Skeletal muscle satellite cell (primary cell): ENCODE data around the gene SS18L1. TPM values are rescaled to one million over a fixed set of nuclear protein-coding genes. Genes with fewer than 3 reads are reported as not detected.

ENCODE experiments used
- H3K27me3 ChIP-seq: 2 replicates; pipeline ENCODE4 v1.7.0; 2013; ENCODE audit warnings: low read length; ENCODE audit not compliant: control insufficient read depth, insufficient read depth
- H3K36me3 ChIP-seq: 2 replicates; pipeline ENCODE4 v1.7.0; 2013; ENCODE audit warnings: mild to moderate bottlenecking, control low read depth, low read length; ENCODE audit not compliant: insufficient read depth
- H3K4me1 ChIP-seq: 2 replicates; pipeline ENCODE4 v1.7.0; 2013; ENCODE audit warnings: low read length; ENCODE audit not compliant: control insufficient read depth, insufficient read depth
- H3K4me2 ChIP-seq: 2 replicates; pipeline ENCODE4 v1.7.0; 2013; ENCODE audit warnings: mild to moderate bottlenecking, low read length
- H3K4me3 ChIP-seq: 2 replicates; pipeline ENCODE4 v1.7.0; 2013; ENCODE audit warnings: low read length
- H3K9ac ChIP-seq: 2 replicates; pipeline ENCODE4 v1.7.0; 2013; ENCODE audit warnings: mild to moderate bottlenecking, low read depth, low read length, moderate library complexity
- H3K9me3 ChIP-seq: replicated peaks from 2 replicates; pipeline ENCODE4 v1.7.0; 2013; ENCODE audit warnings: mild to moderate bottlenecking, control low read depth, low read length
- total RNA-seq: library from RNA; depleted of rRNA; stranded (reverse); fragments of >200 nt; gene quantifications from 2 replicates; pipeline ENCODE4 v1.2.3, GENCODE V29; 2012; rRNA removed

SS18L1 gene, protein sequence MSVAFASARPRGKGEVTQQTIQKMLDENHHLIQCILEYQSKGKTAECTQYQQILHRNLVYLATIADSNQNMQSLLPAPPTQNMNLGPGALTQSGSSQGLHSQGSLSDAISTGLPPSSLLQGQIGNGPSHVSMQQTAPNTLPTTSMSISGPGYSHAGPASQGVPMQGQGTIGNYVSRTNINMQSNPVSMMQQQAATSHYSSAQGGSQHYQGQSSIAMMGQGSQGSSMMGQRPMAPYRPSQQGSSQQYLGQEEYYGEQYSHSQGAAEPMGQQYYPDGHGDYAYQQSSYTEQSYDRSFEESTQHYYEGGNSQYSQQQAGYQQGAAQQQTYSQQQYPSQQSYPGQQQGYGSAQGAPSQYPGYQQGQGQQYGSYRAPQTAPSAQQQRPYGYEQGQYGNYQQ
- 9.2 and 12.9 TPM in 2 replicates for total RNA-seq

DNA sequence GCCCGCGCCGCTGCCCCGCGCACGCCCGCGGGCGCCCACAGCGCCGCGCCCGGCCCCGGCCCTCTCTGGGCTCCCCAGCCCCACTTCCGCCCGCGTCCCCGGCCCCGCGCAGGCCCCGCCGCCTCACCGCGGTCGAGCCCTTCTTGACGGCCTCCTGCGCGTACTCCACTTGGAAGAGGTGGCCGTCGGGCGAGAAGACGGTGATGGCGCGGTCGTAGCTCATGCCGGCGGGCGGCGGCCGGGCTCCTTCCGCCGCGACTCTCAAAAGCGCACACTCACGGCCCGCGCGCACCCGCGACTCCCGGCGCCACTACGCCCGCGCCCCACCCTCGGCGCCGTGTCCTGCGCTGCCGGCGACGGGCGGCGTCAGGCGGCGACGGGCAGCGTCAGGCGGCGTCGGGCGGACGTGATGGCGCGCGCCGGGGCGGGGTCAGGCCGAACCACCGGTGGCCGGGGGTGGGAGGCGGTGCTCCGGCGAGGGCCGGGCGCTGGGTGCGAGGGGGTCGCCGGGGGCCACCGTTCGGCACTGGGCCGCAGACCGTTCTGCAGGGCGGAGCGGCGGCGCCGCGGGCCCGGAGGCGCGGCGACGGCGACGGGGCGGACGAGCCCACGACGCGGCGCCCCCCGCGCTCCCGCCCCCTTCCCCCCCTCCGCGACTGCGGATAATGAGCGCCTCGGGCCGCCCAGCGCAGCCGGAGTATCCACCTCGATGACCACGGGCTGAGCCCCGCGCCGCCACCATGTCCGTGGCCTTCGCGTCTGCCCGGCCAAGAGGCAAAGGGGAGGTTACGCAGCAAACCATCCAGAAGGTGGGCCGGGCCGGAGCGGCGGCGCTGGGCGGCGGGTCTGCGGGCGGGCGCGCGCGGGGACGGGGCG is at the start of gene SS18L1, which contains the start of gene PSMA7:
Gene SS18L1, plus strand, starts transcription at position 689 of the 876 bp plus-strand sequence. Its CDS starts 52 bp downstream, at position 741.
Gene PSMA7, minus strand, starts transcription at position 314 of the 876 bp plus-strand sequence. Its CDS starts 91 bp downstream, at position 223.
- H3K9me3 ChIP-seq: no peaks in the 10 kb centered on the region
- peak within 1 kb of the TSS; percentile 97 for H3K4me2 ChIP-seq
- no peaks in the 10 kb centered on the region for H3K27me3 ChIP-seq
- peaks cover 24% of the 10 kb centered on the region for H3K4me1 ChIP-seq
- H3K36me3 ChIP-seq: peaks cover 32% of the 10 kb centered on the region
- peak within 1 kb of the TSS; percentile 82 for H3K4me3 ChIP-seq
- H3K9ac ChIP-seq: peak within 1 kb of the TSS; percentile 98

DNA sequence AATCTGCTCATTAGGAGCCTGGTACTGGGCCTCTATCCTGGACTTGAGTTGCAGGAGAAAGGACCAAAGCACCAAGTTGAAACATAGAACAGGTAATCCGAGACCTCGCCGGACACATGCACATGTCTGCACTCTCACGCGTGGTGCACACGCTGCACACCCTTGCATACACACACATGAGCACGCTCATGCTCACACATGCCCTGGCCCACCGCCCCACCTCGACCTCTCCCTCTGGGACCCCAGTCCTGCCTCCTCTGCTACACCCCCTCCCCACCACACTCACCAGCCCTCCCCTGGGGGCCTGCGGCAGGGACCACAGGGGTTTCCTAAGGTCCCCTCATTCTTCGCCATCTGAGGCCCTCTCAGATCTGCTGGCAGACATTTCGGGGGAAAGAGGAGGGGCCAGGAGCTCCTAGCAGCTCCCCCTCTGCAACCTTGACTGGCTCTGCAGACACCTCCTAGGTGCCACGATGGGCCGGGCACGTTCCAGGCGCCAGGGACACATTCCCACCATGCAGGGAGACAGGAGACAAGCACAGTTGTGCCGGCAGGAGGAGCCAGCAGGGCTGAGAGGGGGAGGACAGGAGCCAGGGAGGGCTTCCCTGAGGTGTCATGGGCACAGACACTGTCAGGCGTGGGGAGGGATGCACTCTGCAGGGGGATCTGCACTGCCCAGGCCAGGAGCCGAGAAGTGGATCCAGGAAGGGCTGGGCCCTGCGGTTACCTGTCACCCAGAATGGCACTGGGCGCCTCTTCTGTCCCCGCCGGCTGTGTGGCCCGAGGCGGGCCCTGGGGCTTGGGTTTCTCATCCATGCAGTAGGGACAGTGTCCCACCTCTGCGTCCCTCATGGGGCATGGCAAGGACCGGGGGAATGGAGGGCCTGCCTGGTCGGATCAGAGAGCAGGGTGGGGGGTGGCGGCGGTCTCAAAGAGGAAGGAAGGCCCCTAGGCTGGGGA is 46.9 kb upstream of the SS18L1 start:
- Histone ChIP-seq H3K9ac (no peak overlapping the region), H3K4me1 (no peaks in the 10 kb centered on the region), H3K9me3 (peaks cover 2% of the 10 kb centered on the region), H3K27me3 (peaks cover 16% of the 10 kb centered on the region), H3K36me3 (no peaks in the 10 kb centered on the region), H3K4me3 (no peak overlapping the region), H3K4me2 (no peak overlapping the region)

DNA sequence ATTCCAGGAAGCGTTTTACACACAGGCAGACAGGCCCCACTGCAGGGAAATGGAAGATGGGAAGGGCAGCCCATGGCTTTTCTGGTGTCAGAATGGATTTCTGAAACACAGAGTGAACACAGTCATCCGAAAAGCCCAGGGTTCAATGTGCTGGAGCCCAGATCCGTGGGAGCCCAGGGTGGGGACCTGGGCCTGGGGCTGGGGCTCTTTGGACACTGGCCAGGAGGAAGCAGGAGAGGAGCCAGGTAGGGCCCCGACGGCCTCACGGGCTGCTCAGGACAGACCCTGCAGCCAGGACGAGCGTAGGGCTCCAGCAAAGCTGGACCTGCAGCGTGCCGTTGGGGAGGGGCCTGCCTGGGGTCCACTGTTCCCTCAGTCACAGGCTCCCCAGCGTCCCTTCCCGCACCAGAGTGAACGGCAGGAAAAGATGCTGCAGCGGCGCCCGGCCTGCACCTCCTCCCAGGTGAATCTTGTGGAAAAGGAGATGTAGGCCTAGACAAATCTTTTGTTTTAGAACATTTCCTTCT is 45.6 kb upstream of the SS18L1 start:
- no peaks in the 10 kb centered on the region for H3K4me1 ChIP-seq
- H3K4me3 ChIP-seq: no peak overlapping the region
- H3K27me3 ChIP-seq: peaks cover 16% of the 10 kb centered on the region
- no peak overlapping the region for H3K4me2 ChIP-seq
- no peak overlapping the region for H3K9ac ChIP-seq
- peaks cover 7% of the 10 kb centered on the region for H3K9me3 ChIP-seq
- H3K36me3 ChIP-seq: no peaks in the 10 kb centered on the region

DNA sequence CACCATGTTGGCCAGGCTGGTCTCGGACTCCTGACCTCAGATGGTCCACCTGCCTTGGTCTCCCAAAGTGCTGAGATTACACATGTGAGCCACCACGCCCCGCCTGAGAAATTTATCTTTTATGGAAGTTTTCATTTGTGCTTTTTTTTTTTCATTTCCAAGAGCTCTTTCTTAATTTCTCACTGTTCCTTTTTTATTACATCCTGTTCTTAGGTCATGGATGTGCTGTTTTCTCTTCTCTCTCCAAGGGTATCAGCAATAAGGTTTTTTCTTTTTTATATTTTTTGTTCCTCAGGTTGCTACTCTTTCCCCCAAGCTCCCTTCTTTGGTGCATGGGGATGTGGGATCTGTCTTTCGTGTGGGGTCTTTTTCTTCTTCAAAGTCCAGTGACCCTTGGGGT is 42.5 kb upstream of the SS18L1 start:
- peaks cover 9% of the 10 kb centered on the region for H3K27me3 ChIP-seq
- H3K9me3 ChIP-seq: peaks cover 7% of the 10 kb centered on the region
- H3K4me1 ChIP-seq: no peaks in the 10 kb centered on the region
- no peaks in the 10 kb centered on the region for H3K36me3 ChIP-seq
- no peak overlapping the region for H3K9ac ChIP-seq
- no peak overlapping the region for H3K4me3 ChIP-seq
- H3K4me2 ChIP-seq: no peak overlapping the region

DNA sequence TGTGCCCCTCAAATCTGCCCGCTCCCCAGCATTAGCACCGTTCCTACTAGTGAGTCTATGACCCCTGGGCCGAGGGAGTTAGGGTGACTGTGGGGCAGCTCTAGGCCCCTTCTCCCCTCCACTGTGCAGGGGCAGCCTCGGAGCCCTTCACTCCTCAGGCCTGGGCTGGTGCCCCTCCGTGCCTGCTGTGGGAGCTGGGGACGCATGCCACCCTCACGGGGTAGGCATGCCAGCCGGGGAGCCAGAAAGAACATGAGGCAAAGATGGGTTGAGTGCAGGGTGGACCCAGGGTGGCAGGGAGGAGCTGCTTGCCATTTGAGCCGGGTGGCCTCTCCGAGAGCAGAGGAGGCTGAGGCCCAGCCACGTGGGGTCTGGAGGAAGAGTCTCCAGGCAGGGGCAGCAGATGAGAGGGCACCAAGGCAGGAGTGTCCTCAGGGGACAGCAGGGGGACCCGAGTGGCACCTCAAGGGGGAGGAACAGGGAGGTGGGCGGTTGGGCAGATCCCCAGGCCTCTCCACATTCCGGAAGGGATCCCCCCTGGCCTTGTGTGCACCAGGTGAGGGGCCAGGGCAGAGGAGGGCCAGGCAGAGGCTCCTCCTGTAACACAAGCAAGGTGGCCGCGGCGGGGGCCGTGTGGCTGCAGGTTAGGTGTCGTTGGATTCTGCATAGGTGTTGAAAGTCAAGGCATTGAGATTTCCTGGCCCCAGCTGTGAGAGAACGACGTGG is 39.9 kb upstream of the SS18L1 start:
- H3K27me3 ChIP-seq: peaks cover 6% of the 10 kb centered on the region
- no peak overlapping the region for H3K4me3 ChIP-seq
- H3K9me3 ChIP-seq: peaks cover 18% of the 10 kb centered on the region
- no peaks in the 10 kb centered on the region for H3K4me1 ChIP-seq
- H3K4me2 ChIP-seq: no peak overlapping the region
- no peak overlapping the region for H3K9ac ChIP-seq
- H3K36me3 ChIP-seq: no peaks in the 10 kb centered on the region

DNA sequence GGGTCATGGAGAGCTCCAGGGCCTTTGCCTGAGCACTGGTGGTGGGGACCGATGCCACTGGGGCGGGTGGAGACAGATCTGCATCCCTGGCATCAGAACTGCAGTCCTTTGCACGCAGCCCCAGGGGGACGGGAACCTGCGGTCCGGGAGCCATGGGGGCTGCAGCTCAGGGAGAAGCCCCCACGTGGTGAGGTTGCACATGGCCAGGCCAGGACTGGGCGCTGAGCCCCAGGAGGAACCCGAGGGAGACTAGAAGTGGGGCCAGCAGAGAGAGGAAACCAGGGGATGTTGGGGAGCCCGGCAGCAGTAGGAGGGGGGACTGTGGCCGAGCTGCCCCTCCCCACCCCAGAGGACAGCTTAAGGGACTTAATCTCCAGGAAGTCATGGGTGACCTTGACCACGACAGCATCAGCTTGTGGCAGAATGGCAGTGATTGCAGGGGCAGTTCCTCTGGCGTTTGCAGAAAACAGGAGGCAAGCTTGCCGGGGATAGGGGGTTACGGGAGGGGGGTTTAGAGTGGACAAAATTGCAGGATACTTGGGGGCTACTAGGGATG is 39.3 kb upstream of the SS18L1 start:
- Histone ChIP-seq H3K9me3 (peaks cover 21% of the 10 kb centered on the region), H3K4me1 (no peaks in the 10 kb centered on the region)

DNA sequence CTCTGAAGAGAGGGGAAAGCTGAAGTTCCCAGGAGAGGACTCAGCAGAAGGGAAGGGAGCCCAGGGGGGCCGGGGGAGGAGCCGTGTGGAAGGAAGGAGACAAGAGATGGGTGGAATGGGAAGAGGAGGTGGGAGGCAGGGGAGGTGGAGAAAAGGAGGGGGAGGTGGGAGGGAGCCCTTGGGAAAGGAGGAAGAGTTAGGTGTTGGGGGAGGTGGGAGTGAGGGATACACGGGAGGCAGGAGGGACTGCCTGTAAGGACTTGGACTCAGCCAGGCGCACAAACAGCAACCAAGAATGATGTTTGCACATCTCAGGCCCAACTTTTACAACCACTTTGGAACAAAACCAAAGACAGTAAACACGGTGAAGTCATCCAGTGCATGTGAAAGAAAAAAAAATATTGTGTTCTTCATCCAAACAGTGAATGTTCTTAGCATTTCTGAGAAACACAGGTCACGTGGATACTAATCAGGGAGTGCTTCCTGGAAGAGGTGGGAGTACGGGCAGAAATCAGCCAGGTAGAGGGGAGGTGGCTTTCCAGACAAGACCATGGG is 38.7 kb upstream of the SS18L1 start:
- Histone ChIP-seq H3K4me3 (no peak overlapping the region), H3K9ac (no peak overlapping the region), H3K4me1 (no peaks in the 10 kb centered on the region), H3K27me3 (peaks cover 6% of the 10 kb centered on the region), H3K36me3 (no peaks in the 10 kb centered on the region), H3K9me3 (peaks cover 22% of the 10 kb centered on the region), H3K4me2 (no peak overlapping the region)

More for the DNA sequence above, 39.3 kb upstream of the SS18L1 start:
- Histone ChIP-seq H3K4me2 (no peak overlapping the region), H3K36me3 (no peaks in the 10 kb centered on the region), H3K4me3 (no peak overlapping the region), H3K9ac (no peak overlapping the region), H3K27me3 (peaks cover 6% of the 10 kb centered on the region)

- peaks cover 6% of the 10 kb centered on the region for H3K27me3 ChIP-seq
- H3K36me3 ChIP-seq: no peaks in the 10 kb centered on the region
- H3K9me3 ChIP-seq: peaks cover 26% of the 10 kb centered on the region
- no peaks in the 10 kb centered on the region for H3K4me1 ChIP-seq
- H3K4me3 ChIP-seq: no peak overlapping the region
- H3K4me2 ChIP-seq: no peak overlapping the region
- H3K9ac ChIP-seq: no peak overlapping the region
Observed at GRCh38 chr20:62105592-62105991, 38.0 kb upstream of the SS18L1 start.

DNA sequence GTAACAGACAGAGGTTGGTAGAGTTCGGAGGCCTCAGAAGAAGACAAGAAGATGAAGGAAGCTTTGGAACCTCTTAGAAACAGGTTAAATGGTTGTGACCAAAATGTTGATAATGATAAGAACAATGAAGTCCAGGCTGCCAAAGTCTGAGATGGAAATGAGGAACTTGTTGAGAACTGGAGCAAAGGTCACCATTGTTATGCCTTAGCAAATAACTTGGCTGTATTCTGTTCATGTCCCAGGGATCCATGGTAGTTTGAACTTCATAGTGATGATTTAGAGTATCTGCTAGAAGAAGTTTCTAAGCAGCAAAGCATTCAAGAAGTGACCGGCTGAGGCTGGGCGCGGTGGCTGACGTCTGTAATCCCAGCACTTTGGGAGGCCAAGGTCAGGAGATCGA is 32.4 kb upstream of the SS18L1 start:
- Histone ChIP-seq H3K4me3 (no peak overlapping the region), H3K27me3 (peaks cover 10% of the 10 kb centered on the region), H3K4me2 (no peak overlapping the region), H3K36me3 (no peaks in the 10 kb centered on the region), H3K4me1 (no peaks in the 10 kb centered on the region), H3K9ac (no peak overlapping the region), H3K9me3 (peaks cover 29% of the 10 kb centered on the region)

- H3K9me3 ChIP-seq: peaks cover 28% of the 10 kb centered on the region
- H3K4me2 ChIP-seq: no peak overlapping the region
- H3K36me3 ChIP-seq: no peaks in the 10 kb centered on the region
- no peaks in the 10 kb centered on the region for H3K4me1 ChIP-seq
- peaks cover 19% of the 10 kb centered on the region for H3K27me3 ChIP-seq
- no peak overlapping the region for H3K4me3 ChIP-seq
- no peak overlapping the region for H3K9ac ChIP-seq
Observed at GRCh38 chr20:62112368-62112767, 31.2 kb upstream of the SS18L1 start.
